GM21717 (cell line): ENCODE results near the gene ZNF202.
A peak's percentile ranks its signal among the peaks of the same experiment; 100 is the strongest.
"Not testable (repeated sequence)": the region's sequence is repeated elsewhere in the genome, so short reads cannot be mapped to it uniquely, and the experiment has no call there.

Experiments
- ATAC-seq: cut with Tn5 transposase; IDR thresholded peaks from one replicate; pipeline ENCODE4 v1.9.1; 2021; ENCODE audit warnings: mild to moderate bottlenecking, moderate library complexity; ENCODE audit not compliant: unreplicated experiment

ZNF202 gene

GRCh38 chr11:123741159-123742030 lies at the start of gene ZNF202:
Gene ZNF202 (minus strand): TSS chr11:123741660. CDS start chr11:123730888, 10,772 bp downstream.
- peak; percentile 100 for ATAC-seq

- ATAC-seq, result no peak
Measured at GRCh38 chr11:123783536-123783935, 42.1 kb upstream of the ZNF202 start.

GRCh38 chr11:123778511-123778910 lies 37.1 kb upstream of the ZNF202 start:
- no peak for ATAC-seq

GRCh38 chr11:123775715-123776549 lies 34.5 kb upstream of the ZNF202 start:
- no peak for ATAC-seq

GRCh38 chr11:123775289-123775688 lies 33.8 kb upstream of the ZNF202 start:
- no peak for ATAC-seq

GRCh38 chr11:123773959-123774358 lies 32.5 kb upstream of the ZNF202 start:
- no peak for ATAC-seq

GRCh38 chr11:123773026-123773425 lies 31.6 kb upstream of the ZNF202 start:
- no peak for ATAC-seq

- no peak for ATAC-seq
Measured at GRCh38 chr11:123771664-123772063, 30.2 kb upstream of the ZNF202 start.

- ATAC-seq, result no peak
Measured at GRCh38 chr11:123770712-123771111, 29.3 kb upstream of the ZNF202 start.

GRCh38 chr11:123765601-123766000 lies 24.1 kb upstream of the ZNF202 start:
- no peak for ATAC-seq

GRCh38 chr11:123762422-123762821 lies 21.0 kb upstream of the ZNF202 start:
- ATAC-seq, result no peak

- peak; percentile 82 for ATAC-seq
Measured at GRCh38 chr11:123760894-123761293, 19.4 kb upstream of the ZNF202 start.

- ATAC-seq, result no peak
Measured at GRCh38 chr11:123757976-123758375, 16.5 kb upstream of the ZNF202 start.

- ATAC-seq, result no peak
Measured at GRCh38 chr11:123755813-123756212, 14.4 kb upstream of the ZNF202 start.

GRCh38 chr11:123755344-123755743 lies 13.9 kb upstream of the ZNF202 start:
- ATAC-seq, result no peak

- ATAC-seq, result no peak
Measured at GRCh38 chr11:123754101-123754568, 12.7 kb upstream of the ZNF202 start, which contains the start of gene OR6X1. Gene OR6X1 (minus strand): TSS chr11:123754518. CDS start chr11:123754518, 0 bp downstream.

GRCh38 chr11:123753110-123753509 lies 11.7 kb upstream of the ZNF202 start:
- no peak for ATAC-seq

- no peak for ATAC-seq
Measured at GRCh38 chr11:123751781-123752180, 10.3 kb upstream of the ZNF202 start.

- ATAC-seq, result not testable (repeated sequence)
Measured at GRCh38 chr11:123748349-123748748, 6.9 kb upstream of the ZNF202 start.

GRCh38 chr11:123745764-123746451 lies 4.4 kb upstream of the ZNF202 start:
- ATAC-seq, result no peak

- ATAC-seq, result no peak
Measured at GRCh38 chr11:123742724-123743120, 1.3 kb upstream of the ZNF202 start.
